GM21367 (cell line): ENCODE measurements around the gene ZNHIT1.

ENCODE experiments used
- ATAC-seq: cut with Tn5 transposase; IDR thresholded peaks from one replicate; pipeline ENCODE4 v1.9.1; 2021; ENCODE audit not compliant: unreplicated experiment

ZNHIT1 gene

GRCh38 chr7:101217388-101218235 lies at the start of gene ZNHIT1, which contains the start of gene PLOD3:
TSS of gene ZNHIT1 (plus strand) at chr7:101218165. CDS start at chr7:101218196, 31 bp downstream.
TSS of gene PLOD3 (minus strand) at chr7:101217581. CDS start at chr7:101217274, 307 bp downstream.
- peak; percentile 59 for ATAC-seq

GRCh38 chr7:101168412-101169049 lies 49.4 kb upstream of the ZNHIT1 start:
- no peak for ATAC-seq

DNA sequence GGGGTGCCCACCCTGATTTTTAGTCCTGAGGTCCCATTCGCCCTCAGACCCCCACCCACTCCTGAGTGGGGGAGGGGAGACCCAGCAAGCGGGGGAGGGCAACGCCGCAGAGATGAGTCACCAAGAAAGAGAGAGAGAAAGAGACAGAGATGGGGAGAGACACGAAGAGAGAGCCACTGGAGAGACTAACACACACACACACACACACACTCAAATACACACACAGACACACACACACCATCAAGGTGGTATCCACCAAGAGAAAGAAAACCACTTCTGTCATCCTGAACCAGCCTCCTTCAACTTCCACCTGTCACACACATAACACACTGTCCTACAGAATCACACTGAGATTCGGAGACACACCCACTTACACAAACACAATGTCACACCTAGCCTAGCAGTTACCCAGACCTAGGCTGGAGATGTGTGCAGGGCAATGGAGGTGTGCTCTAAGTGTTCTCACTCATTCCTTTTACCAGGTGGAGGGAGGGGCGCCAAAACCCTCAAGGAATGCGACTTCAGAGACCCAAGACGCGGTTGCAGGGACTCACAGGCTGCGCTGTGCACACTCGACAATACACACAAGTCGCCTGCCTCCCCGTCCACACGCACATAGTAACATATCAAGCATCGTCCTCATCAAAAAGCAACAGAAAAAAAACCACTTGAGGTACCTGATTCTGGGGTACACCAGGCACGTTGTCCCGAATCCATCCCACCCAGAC lies 48.7 kb upstream of the ZNHIT1 start:
- no peak for ATAC-seq

DNA sequence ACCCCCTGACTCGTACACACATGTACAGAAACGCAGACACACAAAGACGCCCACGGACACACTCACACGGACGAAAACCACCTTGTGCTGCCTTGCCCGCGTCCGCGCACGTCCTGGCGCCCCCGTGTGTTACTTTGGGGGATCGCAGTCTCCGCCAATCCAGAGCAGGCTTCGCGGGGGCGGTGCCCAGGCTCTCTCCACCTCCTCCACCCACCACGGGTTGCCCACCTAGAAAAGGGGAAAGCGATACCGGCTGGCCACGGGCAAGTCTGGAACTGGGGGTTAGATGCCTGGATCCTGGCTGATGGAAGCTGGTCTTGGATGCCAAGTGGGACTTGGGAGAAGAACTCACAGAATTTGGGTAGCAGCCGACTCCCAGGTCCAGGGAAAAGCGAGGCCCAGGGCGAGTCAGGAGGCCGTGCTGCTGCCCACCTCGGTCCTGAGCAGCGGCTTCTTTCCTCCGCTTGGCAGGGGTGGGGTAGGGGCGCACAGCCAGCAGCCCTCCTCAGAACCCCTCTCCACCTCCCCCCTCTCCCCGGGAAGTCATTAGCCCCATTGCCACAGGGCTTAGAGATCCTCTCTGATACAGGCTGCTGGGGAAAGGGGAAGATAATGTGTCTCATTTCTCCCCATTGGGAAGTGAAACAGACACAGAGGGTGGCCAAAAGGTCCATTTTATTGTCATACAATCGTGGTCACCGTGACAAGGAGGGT lies 48.0 kb upstream of the ZNHIT1 start:
- ATAC-seq: no peak

DNA sequence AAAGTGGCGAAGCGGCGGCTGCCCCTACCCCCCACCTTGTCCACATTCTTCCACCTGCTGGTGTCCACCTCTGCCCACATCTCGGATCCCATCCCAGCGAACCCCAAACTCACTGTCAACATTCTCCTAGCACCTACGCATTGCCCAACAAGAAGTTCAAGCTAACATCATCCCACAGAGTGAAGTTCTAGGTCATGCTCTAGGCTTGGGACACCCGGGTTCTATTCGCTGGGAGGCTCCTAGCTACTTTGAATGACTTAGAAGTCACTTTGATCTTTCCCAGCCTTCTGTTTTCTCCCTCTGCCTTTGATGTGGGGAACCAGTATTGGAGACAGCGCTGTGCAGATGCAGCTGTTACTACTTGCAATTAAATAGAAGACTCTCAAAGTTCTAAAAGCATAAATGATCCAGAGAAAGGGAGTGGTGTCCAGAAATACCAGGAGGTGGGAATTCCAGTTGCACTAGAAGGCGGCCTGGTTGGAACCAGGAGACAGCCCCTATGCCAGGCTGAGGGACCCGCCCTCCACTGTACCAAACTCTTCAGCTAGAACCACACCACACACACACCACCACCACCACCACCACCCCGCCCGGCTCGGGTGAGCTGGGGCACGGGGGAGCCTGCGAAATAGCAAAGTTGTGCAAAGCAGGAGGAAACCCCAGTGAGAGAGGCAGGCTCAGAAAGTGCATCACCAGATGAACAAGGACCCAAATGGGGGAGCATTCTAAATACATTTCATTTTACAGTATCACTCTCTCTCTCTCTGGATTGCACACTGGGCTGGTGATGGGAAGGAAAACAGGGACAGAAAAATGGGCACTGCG lies 47.1 kb upstream of the ZNHIT1 start:
- no peak for ATAC-seq

DNA sequence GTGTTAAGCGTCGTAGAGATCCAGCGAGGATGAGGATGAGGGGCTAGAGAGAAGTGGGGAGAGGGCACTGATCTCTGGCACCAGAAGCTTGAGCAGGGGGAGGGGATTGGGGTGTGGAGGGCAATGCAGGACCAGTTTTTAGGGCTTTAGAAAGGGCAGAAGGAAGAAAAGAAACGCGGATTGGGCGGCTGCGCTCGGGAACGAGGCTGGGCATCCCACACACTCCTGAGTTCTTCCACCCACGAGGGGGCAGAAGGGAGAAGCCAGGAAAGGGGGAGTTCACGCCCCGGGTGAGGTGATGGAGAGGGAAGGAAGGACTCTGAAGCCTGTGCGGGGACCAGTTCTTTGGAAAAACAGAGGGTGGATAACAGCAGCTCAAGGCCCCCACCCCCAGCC lies 46.5 kb upstream of the ZNHIT1 start:
- ATAC-seq: no peak

DNA sequence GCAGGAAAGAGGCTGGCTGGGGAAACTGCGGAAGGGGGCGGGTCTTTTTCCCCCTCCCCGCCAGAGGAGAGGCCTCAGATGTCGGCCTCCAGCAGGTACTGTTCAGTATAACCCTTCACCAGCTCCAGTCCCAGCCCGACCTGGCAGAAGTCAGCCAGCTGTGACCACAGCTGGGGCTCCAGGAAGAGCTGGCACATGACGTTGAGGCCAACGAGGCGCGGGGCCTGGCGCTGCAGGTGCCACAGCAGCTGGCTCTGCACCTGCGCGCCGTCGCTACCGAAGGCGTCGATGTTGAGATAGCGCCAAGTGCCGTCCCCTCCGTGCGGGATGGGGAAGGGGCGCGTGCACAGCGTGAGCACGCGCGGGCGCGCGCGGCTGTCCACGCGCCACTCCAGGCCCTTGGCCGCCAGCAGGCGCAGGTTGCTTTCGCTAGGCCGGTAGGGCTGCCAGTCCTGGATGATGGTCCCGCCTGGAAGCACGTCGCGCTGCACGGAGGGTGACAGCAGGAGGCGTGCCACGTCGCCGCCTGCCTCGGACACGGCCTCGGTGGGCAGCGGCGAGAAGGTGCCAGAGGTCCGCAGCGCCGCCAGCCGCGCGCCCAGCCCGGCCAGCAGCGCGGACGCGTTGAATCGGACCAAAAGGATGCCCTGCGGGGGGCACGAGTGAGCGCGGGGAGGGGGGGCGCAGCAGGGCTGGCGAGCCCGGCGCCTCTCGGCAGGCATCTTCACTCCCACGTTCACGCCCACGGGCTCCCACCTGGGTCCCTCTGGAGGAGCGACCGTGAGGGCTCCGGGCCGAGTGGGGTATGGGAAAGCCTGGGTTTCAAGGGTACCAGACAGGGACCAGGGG lies 45.7 kb upstream of the ZNHIT1 start:
- no peak for ATAC-seq

- ATAC-seq: no peak
Measured at GRCh38 chr7:101172854-101173751, 44.9 kb upstream of the ZNHIT1 start.

GRCh38 chr7:101173752-101174244 lies 44.2 kb upstream of the ZNHIT1 start:
- ATAC-seq: no peak

- no peak for ATAC-seq
Measured at GRCh38 chr7:101174322-101174854, 43.6 kb upstream of the ZNHIT1 start.

DNA sequence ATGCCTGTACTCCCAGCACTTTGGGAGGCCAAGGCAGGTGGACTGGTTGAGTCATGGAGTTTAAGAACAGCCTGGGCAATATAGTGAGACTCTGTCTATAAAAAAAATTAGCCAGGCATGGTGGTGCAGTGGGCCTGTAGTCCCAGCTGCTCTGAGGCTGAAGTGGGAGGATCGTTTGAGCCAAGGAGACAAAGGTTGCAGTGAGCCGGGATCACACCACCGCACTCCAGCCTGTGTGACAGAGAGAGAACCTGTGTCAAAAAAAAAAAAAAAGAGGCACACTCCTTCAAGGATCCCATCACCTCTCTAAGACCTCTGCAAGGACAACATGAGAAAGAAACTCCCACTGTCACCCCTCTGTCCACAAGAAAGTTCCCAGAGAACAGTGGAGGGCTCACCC lies 42.3 kb upstream of the ZNHIT1 start:
- no peak for ATAC-seq

GRCh38 chr7:101177644-101178043 lies 40.3 kb upstream of the ZNHIT1 start:
- ATAC-seq: no peak

DNA sequence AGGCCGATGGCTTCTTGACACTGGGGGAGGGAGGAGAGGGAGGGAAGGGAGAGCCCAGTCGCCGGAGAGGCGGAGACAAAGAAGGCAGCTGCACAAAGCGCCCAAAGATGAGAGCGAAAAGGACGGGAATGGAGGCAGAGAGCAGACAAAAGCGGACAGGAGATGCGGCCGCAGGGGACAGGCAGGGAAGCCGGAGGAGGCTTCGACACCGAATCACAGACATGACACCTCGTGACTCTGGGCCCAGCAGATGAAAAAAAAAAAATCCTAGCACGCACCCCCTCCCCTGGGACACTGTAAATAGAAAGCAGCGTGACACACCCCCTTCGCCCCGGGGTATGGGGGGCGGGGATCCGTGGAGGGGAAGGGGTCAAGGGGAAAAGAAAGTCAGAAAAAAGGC lies 38.8 kb upstream of the ZNHIT1 start:
- no peak for ATAC-seq

GRCh38 chr7:101179713-101180112 lies 38.3 kb upstream of the ZNHIT1 start:
- ATAC-seq: no peak

DNA sequence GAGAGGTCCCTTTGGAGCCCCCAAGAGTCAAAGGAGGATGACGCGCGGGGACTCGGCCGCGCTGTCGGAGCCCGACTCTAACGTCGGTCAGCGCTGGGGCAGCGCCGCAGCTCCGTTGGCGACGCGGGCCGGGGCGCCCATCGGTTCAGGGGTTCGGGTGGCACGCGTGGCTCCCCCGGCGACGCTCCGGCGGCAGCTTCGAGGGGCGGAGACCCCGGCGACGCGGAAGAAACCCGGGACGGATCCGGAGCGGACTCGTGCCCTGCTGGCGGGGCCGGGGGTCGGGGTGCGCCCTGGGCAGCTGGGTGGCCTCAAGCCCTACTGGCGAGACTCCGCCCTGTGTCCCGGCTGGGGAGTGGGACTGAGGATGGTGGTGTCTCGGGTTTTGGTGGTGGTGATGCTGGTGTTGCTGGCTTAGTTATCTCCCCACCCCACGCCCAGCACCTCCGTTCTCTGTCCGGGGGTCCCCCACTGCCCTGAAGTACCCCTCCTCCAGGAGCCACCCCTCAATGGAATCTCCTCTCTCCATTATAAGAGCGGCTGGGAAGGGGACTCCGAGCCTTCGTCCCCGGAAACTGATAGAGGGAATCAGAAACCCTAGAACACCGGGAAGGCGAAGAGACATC lies 37.7 kb upstream of the ZNHIT1 start, which contains the start of gene NAT16:
Gene NAT16 (minus strand): TSS at position 164 of the 626 bp plus-strand sequence. CDS start 5,486 bp downstream, outside the sequence.
- ATAC-seq: no peak

- ATAC-seq: no peak
Measured at GRCh38 chr7:101185258-101185839, 32.6 kb upstream of the ZNHIT1 start.

GRCh38 chr7:101186194-101186593 lies 31.8 kb upstream of the ZNHIT1 start:
- no peak for ATAC-seq
